Skin of body (tissue), 2 donors: ENCODE data around the gene SYT7. TPM values are rescaled to one million over a fixed set of nuclear protein-coding genes. Genes with fewer than 3 reads are reported as not detected.
A peak's percentile ranks its signal among the peaks of the same experiment; 100 is the strongest.

Experiments
- DNase-seq: peaks from one replicate; lab custom pipeline; 2025; lab: John Stamatoyannopoulos, UW
- total RNA-seq: library from RNA; depleted of rRNA; stranded (reverse); fragments of >200 nt; gene quantifications from one replicate; pipeline ENCODE4 v1.2.3, GENCODE V29; 2014

The SYT7 gene
- total RNA-seq, 1 donor from 2014 or later: 1.7 TPM

- no peak for DNase-seq
These were observed 4.2 kb upstream of the SYT7 start for GRCh38 chr11:61585115-61585514.

- DNase-seq: no peak
These were observed 1.1 kb upstream of the SYT7 start for GRCh38 chr11:61581931-61582330.

GRCh38 chr11:61580271-61580888 is 496 bp downstream of the SYT7 start:
- no peak for DNase-seq

- DNase-seq: no peak
These were observed 1.1 kb downstream of the SYT7 start for GRCh38 chr11:61579676-61580270.

- DNase-seq: no peak
These were observed 1.8 kb downstream of the SYT7 start for GRCh38 chr11:61578819-61579675.

- no peak for DNase-seq
These were observed 3.3 kb downstream of the SYT7 start for GRCh38 chr11:61577383-61578118.

- DNase-seq: no peak
These were observed 4.7 kb downstream of the SYT7 start for GRCh38 chr11:61575886-61576861.

GRCh38 chr11:61574611-61575010 is 6.3 kb downstream of the SYT7 start:
- no peak for DNase-seq

GRCh38 chr11:61572913-61573312 is 8.0 kb downstream of the SYT7 start:
- no peak for DNase-seq

- DNase-seq: no peak
These were observed 9.0 kb downstream of the SYT7 start for GRCh38 chr11:61571869-61572268.

- DNase-seq: no peak
These were observed 9.5 kb downstream of the SYT7 start for GRCh38 chr11:61571337-61571736.

- DNase-seq: no peak
These were observed 11.2 kb downstream of the SYT7 start for GRCh38 chr11:61569701-61570100.

- no peak for DNase-seq
These were observed 11.9 kb downstream of the SYT7 start for GRCh38 chr11:61569018-61569417.

GRCh38 chr11:61567286-61568061 is 13.4 kb downstream of the SYT7 start:
- peak; percentile 72 for DNase-seq

GRCh38 chr11:61564936-61565696 is 15.8 kb downstream of the SYT7 start:
- no peak for DNase-seq

GRCh38 chr11:61560751-61561150 is 20.1 kb downstream of the SYT7 start:
- no peak for DNase-seq

GRCh38 chr11:61556621-61557020 is 24.3 kb downstream of the SYT7 start:
- DNase-seq: no peak

- no peak for DNase-seq
These were observed 24.9 kb downstream of the SYT7 start for GRCh38 chr11:61555978-61556377.
